ENCODE measurements around the gene FBXL5. TPM values are rescaled to one million over a fixed set of nuclear protein-coding genes. Genes with fewer than 3 reads are reported as not detected.

FBXL5 gene
- total RNA-seq, 4 donors from 2014 or later, result 73.2 to 120 (median 93.7) TPM

- H3K4me1 ChIP-seq, result peaks cover 11% of the 10 kb centered on the region
- H3K27me3 ChIP-seq, result no peaks in the 10 kb centered on the region
- no peak overlapping the region for H3K4me3 ChIP-seq
- TF ChIP-seq POLR2AphosphoS5 (IDR thresholded peaks at IDR 0.05), result no peak
- no peak for TF ChIP-seq POLR2A (IDR thresholded peaks at IDR 0.05)
- TF ChIP-seq EP300 (IDR thresholded peaks at IDR 0.05), result no peak
- 45% methylated on average over 7 of the region's 7 CpGs for WGBS
- H3K9me3 ChIP-seq, result no peaks in the 10 kb centered on the region
- H3K27ac ChIP-seq, result no peak overlapping the region
- H3K36me3 ChIP-seq, result peaks cover 14% of the 10 kb centered on the region
- no peak for DNase-seq (ENCODE audit: low spot score in 2 of 2)
Measured at GRCh38 chr4:15690020-15690809, 35.1 kb upstream of the FBXL5 start.

DNA sequence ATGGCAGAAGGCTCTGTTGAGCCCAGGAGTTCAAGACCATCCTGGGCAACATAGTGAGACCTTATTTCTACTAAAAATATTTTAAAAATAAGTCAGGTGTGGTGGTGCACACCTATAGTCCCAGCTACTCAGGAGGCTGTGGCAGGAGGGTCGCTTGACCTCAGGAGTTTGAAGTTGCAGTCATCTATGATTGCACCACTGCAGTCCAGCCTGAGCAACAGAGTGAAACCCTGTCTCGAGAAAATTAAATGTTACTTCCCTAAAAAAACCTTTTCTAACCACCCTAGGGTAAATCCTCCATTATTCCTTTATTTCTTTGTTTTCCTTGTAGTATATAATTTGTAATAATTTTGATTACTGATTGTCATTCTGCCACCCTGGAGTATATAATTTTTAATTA lies 34.4 kb upstream of the FBXL5 start:
- H3K27ac ChIP-seq, result no peak overlapping the region

DNA sequence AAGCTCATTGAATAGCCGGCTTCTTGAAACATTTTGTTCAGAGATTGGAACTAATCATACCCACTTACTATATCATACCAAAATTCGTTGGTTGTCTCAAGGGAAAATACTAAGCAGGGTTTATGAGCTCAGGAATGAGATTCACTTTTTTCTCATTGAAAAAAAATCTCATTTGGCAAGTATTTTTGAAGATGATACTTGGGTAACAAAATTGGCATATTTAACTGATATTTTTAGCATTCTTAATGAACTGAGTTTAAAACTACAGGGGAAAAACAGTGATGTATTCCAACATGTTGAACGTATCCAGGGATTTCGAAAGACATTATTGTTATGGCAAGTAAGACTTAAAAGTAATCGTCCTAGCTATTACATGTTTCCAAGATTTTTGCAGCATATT lies 32.9 kb upstream of the FBXL5 start:
- Histone ChIP-seq H3K4me3 (no peak overlapping the region), H3K27me3 (no peaks in the 10 kb centered on the region), H3K9me3 (no peaks in the 10 kb centered on the region), H3K4me1 (peaks cover 32% of the 10 kb centered on the region), H3K27ac (no peak overlapping the region), H3K36me3 (peaks cover 14% of the 10 kb centered on the region)
- TF ChIP-seq POLR2A (IDR thresholded peaks at IDR 0.05) (no peak), POLR2AphosphoS5 (IDR thresholded peaks at IDR 0.05) (no peak), EP300 (IDR thresholded peaks at IDR 0.05) (no peak)
- TF ChIP-seq, protein P1, sequence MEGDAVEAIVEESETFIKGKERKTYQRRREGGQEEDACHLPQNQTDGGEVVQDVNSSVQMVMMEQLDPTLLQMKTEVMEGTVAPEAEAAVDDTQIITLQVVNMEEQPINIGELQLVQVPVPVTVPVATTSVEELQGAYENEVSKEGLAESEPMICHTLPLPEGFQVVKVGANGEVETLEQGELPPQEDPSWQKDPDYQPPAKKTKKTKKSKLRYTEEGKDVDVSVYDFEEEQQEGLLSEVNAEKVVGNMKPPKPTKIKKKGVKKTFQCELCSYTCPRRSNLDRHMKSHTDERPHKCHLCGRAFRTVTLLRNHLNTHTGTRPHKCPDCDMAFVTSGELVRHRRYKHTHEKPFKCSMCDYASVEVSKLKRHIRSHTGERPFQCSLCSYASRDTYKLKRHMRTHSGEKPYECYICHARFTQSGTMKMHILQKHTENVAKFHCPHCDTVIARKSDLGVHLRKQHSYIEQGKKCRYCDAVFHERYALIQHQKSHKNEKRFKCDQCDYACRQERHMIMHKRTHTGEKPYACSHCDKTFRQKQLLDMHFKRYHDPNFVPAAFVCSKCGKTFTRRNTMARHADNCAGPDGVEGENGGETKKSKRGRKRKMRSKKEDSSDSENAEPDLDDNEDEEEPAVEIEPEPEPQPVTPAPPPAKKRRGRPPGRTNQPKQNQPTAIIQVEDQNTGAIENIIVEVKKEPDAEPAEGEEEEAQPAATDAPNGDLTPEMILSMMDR (IDR thresholded peaks at IDR 0.05), result no peak
- 54% methylated on average over 5 of the region's 5 CpGs for WGBS
- DNase-seq (ENCODE audit: low spot score in 2 of 2), result no peak

More for the DNA sequence above, 34.4 kb upstream of the FBXL5 start:
- H3K36me3 ChIP-seq, result peaks cover 14% of the 10 kb centered on the region
- 95% methylated on average over 2 of the region's 2 CpGs for WGBS
- H3K27me3 ChIP-seq, result no peaks in the 10 kb centered on the region
- no peak for DNase-seq (ENCODE audit: low spot score in 2 of 2)
- no peak overlapping the region for H3K4me3 ChIP-seq
- TF ChIP-seq, protein P1 (IDR thresholded peaks at IDR 0.05), result no peak
- TF ChIP-seq POLR2AphosphoS5 (IDR thresholded peaks at IDR 0.05) (no peak), EP300 (IDR thresholded peaks at IDR 0.05) (no peak), POLR2A (IDR thresholded peaks at IDR 0.05) (no peak)
- H3K4me1 ChIP-seq, result peaks cover 17% of the 10 kb centered on the region
- H3K9me3 ChIP-seq, result no peaks in the 10 kb centered on the region

- DNase-seq (ENCODE audit: low spot score in 2 of 2), result no peak
- H3K36me3 ChIP-seq, result peaks cover 14% of the 10 kb centered on the region
- H3K27ac ChIP-seq, result no peak overlapping the region
- peaks cover 34% of the 10 kb centered on the region for H3K4me1 ChIP-seq
- no peak overlapping the region for H3K4me3 ChIP-seq
- H3K27me3 ChIP-seq, result no peaks in the 10 kb centered on the region
- WGBS, result 86% methylated on average over 1 of the region's 1 CpG
- no peak for TF ChIP-seq POLR2A (IDR thresholded peaks at IDR 0.05)
- TF ChIP-seq, protein P1 (IDR thresholded peaks at IDR 0.05), result no peak
- no peak for TF ChIP-seq POLR2AphosphoS5 (IDR thresholded peaks at IDR 0.05)
- no peak for TF ChIP-seq EP300 (IDR thresholded peaks at IDR 0.05)
- H3K9me3 ChIP-seq, result no peaks in the 10 kb centered on the region
Measured at GRCh38 chr4:15684498-15684897, 29.3 kb upstream of the FBXL5 start.

DNA sequence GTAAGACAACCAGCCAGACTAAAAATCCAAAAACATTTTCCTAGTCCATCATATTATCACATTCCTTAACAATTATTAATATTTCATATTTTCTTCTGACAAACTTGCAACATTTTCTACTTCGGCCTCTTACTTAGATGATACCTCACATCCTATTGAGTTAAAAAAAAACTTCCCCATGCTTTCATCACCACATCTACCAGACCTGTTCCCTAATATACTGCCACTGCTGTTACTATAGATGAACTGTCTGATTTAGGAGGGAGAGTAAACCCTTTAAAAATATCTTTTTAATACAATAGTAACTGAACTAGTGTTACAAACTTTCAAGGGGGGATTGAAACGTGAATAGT lies 28.0 kb upstream of the FBXL5 start:
- Histone ChIP-seq H3K27ac (no peak overlapping the region), H3K27me3 (no peaks in the 10 kb centered on the region), H3K9me3 (no peaks in the 10 kb centered on the region), H3K4me1 (peaks cover 34% of the 10 kb centered on the region), H3K4me3 (no peak overlapping the region), H3K36me3 (peaks cover 14% of the 10 kb centered on the region)
- WGBS, result 77% methylated on average over 2 of the region's 2 CpGs
- TF ChIP-seq, protein P1 (IDR thresholded peaks at IDR 0.05), result no peak
- TF ChIP-seq POLR2A (IDR thresholded peaks at IDR 0.05) (no peak), EP300 (IDR thresholded peaks at IDR 0.05) (no peak), POLR2AphosphoS5 (IDR thresholded peaks at IDR 0.05) (no peak)
- no peak for DNase-seq (ENCODE audit: low spot score in 2 of 2)
